HepG2 (cell line): Measurements from ENCODE around the gene KLF16. TPM values are rescaled to one million over a fixed set of nuclear protein-coding genes. Genes with fewer than 3 reads are reported as not detected.
A peak's percentile ranks its signal among the peaks of the same experiment; 100 is the strongest.

Experiments
- ATF4 ChIP-seq, 2 experiments: fragments of 450-650 bp in 1 of 2; sonication (generic) in 1 of 2; formaldehyde crosslinking; IDR thresholded peaks; 2 replicates each; pipeline versions ENCODE4 v1.5.0 to v1.8.0; 2020 to 2022; ENCODE audit warnings: mild to moderate bottlenecking in 1 of 2, missing genetic modification reagents in 1 of 2
- CSRNP2 ChIP-seq: sonication (generic); formaldehyde crosslinking; conservative IDR thresholded peaks from 2 replicates; pipeline ENCODE4 v1.8.0; 2022; ENCODE audit warnings: low read depth, missing genetic modification reagents
- EHMT2 ChIP-seq: fragments of 200-600 bp; sonication (generic); IDR thresholded peaks from 2 replicates; pipeline ENCODE4 v1.7.0; 2017; ENCODE audit warnings: antibody characterized with exemption, low read depth, low read length, borderline replicate concordance
- ELF4 ChIP-seq: sonication (generic); formaldehyde crosslinking; IDR thresholded peaks from 2 replicates; pipeline ENCODE4 v1.5.0; 2020; ENCODE audit warnings: missing genetic modification reagents, mild to moderate bottlenecking, moderate library complexity, borderline replicate concordance
- HIVEP1 ChIP-seq: sonication (generic); formaldehyde crosslinking; IDR thresholded peaks from 2 replicates; pipeline ENCODE4 v1.4.0; 2020; ENCODE audit warnings: mild to moderate bottlenecking, missing genetic modification reagents
- RBM39 ChIP-seq: fragments of 200-400 bp; formaldehyde crosslinking; IDR thresholded peaks from one replicate; pipeline ENCODE4 v1.6.1; 2018; ENCODE audit warnings: antibody characterized with exemption, mild to moderate bottlenecking, low read depth, low read length; ENCODE audit not compliant: poor library complexity, severe bottlenecking
- STAT6 ChIP-seq: sonication (generic); formaldehyde crosslinking; IDR thresholded peaks from 2 replicates; pipeline ENCODE4 v1.4.0; 2020; ENCODE audit warnings: missing genetic modification reagents, mild to moderate bottlenecking, borderline replicate concordance
- TBX3 ChIP-seq: fragments of 450-650 bp; IDR thresholded peaks from 2 replicates; pipeline ENCODE4 v1.6.1; 2017; ENCODE audit warnings: antibody characterized with exemption, mild to moderate bottlenecking, inconsistent platforms, borderline replicate concordance
- ZFP36L1 ChIP-seq: sonication (generic); formaldehyde crosslinking; IDR thresholded peaks from 2 replicates; pipeline ENCODE4 v1.8.0; 2022; ENCODE audit warnings: mild to moderate bottlenecking, missing genetic modification reagents, moderate library complexity
- ZNF207 ChIP-seq: fragments of 450-650 bp; IDR thresholded peaks from 2 replicates; pipeline ENCODE4 v1.6.1; 2016; ENCODE audit warnings: antibody characterized with exemption, borderline replicate concordance
- ZNF407 ChIP-seq: sonication (generic); formaldehyde crosslinking; IDR thresholded peaks from one replicate; pipeline ENCODE4 v1.5.1; 2020; ENCODE audit warnings: mild to moderate bottlenecking, missing genetic modification reagents; ENCODE audit errors: not compliant biosample characterization
- ZNF770 ChIP-seq: sonication (generic); formaldehyde crosslinking; IDR thresholded peaks from 2 replicates; pipeline ENCODE4 v1.5.0; 2020; ENCODE audit warnings: mild to moderate bottlenecking, missing genetic modification reagents
- ZNF780A ChIP-seq: sonication (generic); formaldehyde crosslinking; IDR thresholded peaks from 2 replicates; pipeline ENCODE4 v1.8.0; 2022; ENCODE audit warnings: mild to moderate bottlenecking, missing genetic modification reagents, moderate library complexity
- polyA plus RNA-seq, 8 experiments: library from polyadenylated mRNA; depleted of rRNA in 3 of 8; stranded (reverse) in 7 of 8; unstranded in 1 of 8; fragments of >200 nt; fragmentation: Illumina TruSeq in 4 of 8; extraction: Trizol in 4 of 8; gene quantifications; 2 replicates each; pipeline versions ENCODE4 v1.2.1 to v1.2.3, GENCODE V29; 2011 to 2016; ENCODE audit warnings: low read depth in 4 of 8, missing spikeins in 1 of 8, mixed read lengths in 1 of 8; ENCODE audit not compliant: insufficient read depth in 1 of 8
- total RNA-seq, 5 experiments: library from RNA; depleted of rRNA; stranded (reverse); fragments of >200 nt; fragmentation: Illumina TruSeq; extraction: Trizol; gene quantifications; 2 replicates each; pipeline ENCODE4 v1.2.3, GENCODE V29; 2016; ENCODE audit warnings: low read depth in 1 of 5

KLF16 gene
- total and polyA plus RNA-seq, 2 of the 13 experiments (the other 11 are each of a cell fraction or from before 2014, with no cell fraction given): 3.5 to 6.7 TPM

GRCh38 chr19:1901940-1902404 is 38.6 kb upstream of the KLF16 start (continued):
- TF ChIP-seq ZNF207: no peak
- TF ChIP-seq CSRNP2 (CRISPR knock-in tag): no peak
- no peak for TF ChIP-seq ZNF780A
- no peak for TF ChIP-seq ELF4 (CRISPR knock-in tag)
- TF ChIP-seq STAT6 (CRISPR knock-in tag): no peak
- peak; percentile 29 for TF ChIP-seq RBM39
- TF ChIP-seq ZNF407 (CRISPR knock-in tag): no peak
- TF ChIP-seq ATF4 (CRISPR knock-in tag; IDR thresholded peaks at IDR 0.05): no peak
- no peak for TF ChIP-seq HIVEP1 (CRISPR knock-in tag)
- no peak for TF ChIP-seq EHMT2
- TF ChIP-seq TBX3: no peak
- peak; percentile 80 for TF ChIP-seq ZNF770 (CRISPR knock-in tag)
- TF ChIP-seq ZFP36L1: no peak
